Stimulated activated CD8-positive, alpha-beta memory T cell treated with anti-CD3 and anti-CD28 coated beads, Interleukin-12 subunit alpha, Interleukin-12 subunit beta, amount 100 ng/mL, for 24 hours (primary cell): ENCODE results near the gene ATP5F1D.
"Not testable (repeated sequence)": the region's sequence is repeated elsewhere in the genome, so short reads cannot be mapped to it uniquely, and the experiment has no call there.

Experiments used
- DNase-seq: peaks from one replicate; pipeline ENCODE4 v3.0.0-alpha.2; 2020; ENCODE audit errors: extremely low read depth

The ATP5F1D gene

GRCh38 chr19:1241417-1242095 lies at the start of gene ATP5F1D:
ATP5F1D (plus strand) TSS chr19:1241751; CDS start chr19:1241851, 100 bp downstream.
- peak; percentile 79 for DNase-seq

- DNase-seq, result no peak
These were observed 42.0 kb upstream of the ATP5F1D start for GRCh38 chr19:1199531-1199930.

- not testable (repeated sequence) for DNase-seq
These were observed 40.9 kb upstream of the ATP5F1D start for GRCh38 chr19:1200614-1201013.

GRCh38 chr19:1205114-1206099 lies 36.1 kb upstream of the ATP5F1D start, which contains the start of gene STK11:
STK11 (plus strand) TSS chr19:1205778; CDS start chr19:1206914, 1,136 bp downstream.
- DNase-seq, result peak; percentile 98

GRCh38 chr19:1206150-1206863 lies 35.2 kb upstream of the ATP5F1D start:
- no peak for DNase-seq

GRCh38 chr19:1206864-1207450 lies 34.6 kb upstream of the ATP5F1D start:
- DNase-seq, result no peak

GRCh38 chr19:1208830-1209229 lies 32.7 kb upstream of the ATP5F1D start:
- DNase-seq, result not testable (repeated sequence)

GRCh38 chr19:1210227-1210538 lies 31.4 kb upstream of the ATP5F1D start:
- no peak for DNase-seq

- no peak for DNase-seq
These were observed 29.9 kb upstream of the ATP5F1D start for GRCh38 chr19:1211494-1212234.

GRCh38 chr19:1213391-1214286 lies 27.9 kb upstream of the ATP5F1D start:
- DNase-seq, result no peak

- DNase-seq, result no peak
These were observed 27.2 kb upstream of the ATP5F1D start for GRCh38 chr19:1214299-1214861.

- no peak for DNase-seq
These were observed 26.5 kb upstream of the ATP5F1D start for GRCh38 chr19:1214862-1215731.

GRCh38 chr19:1216756-1217155 lies 24.8 kb upstream of the ATP5F1D start:
- DNase-seq, result no peak

- DNase-seq, result no peak
These were observed 24.2 kb upstream of the ATP5F1D start for GRCh38 chr19:1217366-1217765.

- no peak for DNase-seq
These were observed 22.6 kb upstream of the ATP5F1D start for GRCh38 chr19:1218751-1219567.

- DNase-seq, result no peak
These were observed 21.6 kb upstream of the ATP5F1D start for GRCh38 chr19:1219786-1220476.

- DNase-seq, result no peak
These were observed 21.0 kb upstream of the ATP5F1D start for GRCh38 chr19:1220477-1220930.
